LNCAP (cell line): ENCODE data around the gene C1D.

Experiments used
- CTCF ChIP-seq: fragments of 450-650 bp; IDR thresholded peaks from 2 replicates; pipeline ENCODE4 v1.5.1; 2017; ENCODE audit warnings: mild to moderate bottlenecking

Gene C1D

GRCh38 chr2:68023904-68024303 lies 38.9 kb downstream of the C1D start:
- no peak for TF ChIP-seq CTCF

GRCh38 chr2:68018727-68019126 lies 44.1 kb downstream of the C1D start:
- TF ChIP-seq CTCF = no peak

GRCh38 chr2:68009526-68009925 lies 53.3 kb downstream of the C1D start:
- no peak for TF ChIP-seq CTCF

GRCh38 chr2:68000170-68000825 lies 62.5 kb downstream of the C1D start:
- TF ChIP-seq CTCF = no peak

- TF ChIP-seq CTCF = no peak
These were observed 63.5 kb downstream of the C1D start for GRCh38 chr2:67999332-67999731.

GRCh38 chr2:67997903-67998302 lies 64.9 kb downstream of the C1D start:
- no peak for TF ChIP-seq CTCF

GRCh38 chr2:67997528-67997900 lies 65.3 kb downstream of the C1D start:
- TF ChIP-seq CTCF = no peak
